Smooth muscle cell of the brain vasculature (primary cell): ENCODE measurements around the gene PITPNC1.
"Not testable (repeated sequence)": the region's sequence is repeated elsewhere in the genome, so short reads cannot be mapped to it uniquely, and the experiment has no call there.

ENCODE experiments used
- DNase-seq: peaks from one replicate; pipeline ENCODE4 v3.0.0-alpha.2; 2012; ENCODE audit warnings: low read depth, low spot score

Gene PITPNC1

GRCh38 chr17:67376737-67377487 lies at the start of gene PITPNC1:
TSS of gene PITPNC1 (plus strand) at chr17:67377281.
- DNase-seq = no peak

DNA sequence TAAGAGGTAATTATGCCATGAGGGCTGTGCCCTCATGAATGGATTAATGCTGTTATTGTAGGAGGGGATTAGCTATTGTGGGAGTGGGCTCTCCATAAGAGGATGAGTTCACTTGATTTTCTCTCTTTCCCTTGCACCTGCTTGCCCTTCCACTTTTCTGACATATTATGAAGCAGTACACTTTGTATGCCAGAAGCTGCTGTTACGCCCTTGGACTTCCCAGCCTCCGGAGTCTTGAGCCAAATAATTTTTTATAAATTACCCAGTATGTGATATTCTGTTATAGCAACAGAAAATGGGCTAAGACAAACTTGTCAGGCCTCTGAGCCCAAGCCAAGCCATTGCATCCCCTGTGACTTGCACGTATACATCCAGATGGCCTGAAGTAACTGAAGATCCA lies 49.1 kb upstream of the PITPNC1 start:
- DNase-seq = no peak

- DNase-seq = not testable (repeated sequence)
These were observed 45.5 kb upstream of the PITPNC1 start for GRCh38 chr17:67331381-67332161.

DNA sequence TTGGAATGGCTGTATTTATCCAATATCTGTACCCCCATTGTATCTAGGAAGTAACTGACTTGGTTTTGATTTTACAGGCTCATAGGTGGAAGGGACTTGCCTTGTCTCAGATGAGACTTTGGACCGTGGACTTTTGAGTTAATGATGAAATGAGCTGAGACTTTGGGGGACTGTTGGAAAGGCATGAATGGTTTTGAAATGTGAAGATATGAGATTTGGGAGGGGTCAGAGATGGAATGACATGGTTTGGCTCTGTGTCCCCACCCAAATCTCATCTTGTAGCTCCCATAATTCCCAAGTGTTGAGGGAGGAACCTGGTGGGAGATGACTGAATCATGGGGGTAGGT lies 44.9 kb upstream of the PITPNC1 start:
- DNase-seq = not testable (repeated sequence)

DNA sequence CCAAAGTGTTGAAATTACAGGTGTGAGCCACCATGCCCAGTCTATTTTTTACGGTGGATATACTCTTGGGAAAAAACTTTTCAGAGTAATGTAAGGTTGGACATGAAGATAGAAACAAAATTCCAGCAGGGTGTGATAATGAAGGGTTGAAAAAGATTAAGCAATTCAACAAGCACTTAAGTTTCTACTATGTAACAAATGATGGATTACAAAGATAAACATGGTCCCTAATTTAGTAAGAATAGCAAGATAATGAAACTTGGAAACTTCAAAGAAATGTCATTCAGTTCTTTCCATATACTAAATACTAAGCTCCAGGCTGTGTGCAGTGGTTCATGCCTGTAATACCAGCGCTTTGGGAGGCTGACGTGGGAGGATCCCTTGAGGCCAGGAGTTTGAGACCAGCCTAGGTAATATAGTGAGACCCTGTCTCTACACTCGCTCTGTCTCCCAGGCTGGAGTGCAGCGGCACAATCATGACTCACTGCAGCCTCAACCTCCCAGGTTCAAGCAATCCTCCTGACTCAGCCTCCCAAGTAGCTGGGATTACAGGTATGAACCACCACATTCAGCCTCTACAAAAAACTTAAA lies 41.7 kb upstream of the PITPNC1 start:
- DNase-seq = no peak

GRCh38 chr17:67336859-67337258 lies 40.2 kb upstream of the PITPNC1 start:
- no peak for DNase-seq

DNA sequence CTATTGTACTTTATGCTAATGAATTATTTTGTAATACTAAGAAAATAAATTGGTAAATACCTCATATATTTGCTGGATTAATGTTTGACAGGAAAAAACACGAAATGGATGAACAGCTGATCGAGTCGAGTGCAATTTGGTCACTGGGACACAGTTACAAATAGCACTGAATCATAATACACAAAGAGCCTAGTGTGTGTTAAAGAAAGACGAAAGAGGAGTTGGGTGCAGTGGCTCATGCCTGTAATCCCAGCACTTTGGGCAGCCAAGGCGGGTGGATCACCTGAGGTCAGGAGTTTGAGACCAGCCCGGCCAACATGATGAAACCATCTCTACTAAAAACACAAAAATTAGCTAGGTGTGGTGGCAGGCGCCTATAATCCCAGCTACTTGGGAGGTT lies 38.7 kb upstream of the PITPNC1 start:
- not testable (repeated sequence) for DNase-seq

GRCh38 chr17:67343237-67343636 lies 33.8 kb upstream of the PITPNC1 start:
- no peak for DNase-seq

- no peak for DNase-seq
These were observed 29.3 kb upstream of the PITPNC1 start for GRCh38 chr17:67347826-67348225.

DNA sequence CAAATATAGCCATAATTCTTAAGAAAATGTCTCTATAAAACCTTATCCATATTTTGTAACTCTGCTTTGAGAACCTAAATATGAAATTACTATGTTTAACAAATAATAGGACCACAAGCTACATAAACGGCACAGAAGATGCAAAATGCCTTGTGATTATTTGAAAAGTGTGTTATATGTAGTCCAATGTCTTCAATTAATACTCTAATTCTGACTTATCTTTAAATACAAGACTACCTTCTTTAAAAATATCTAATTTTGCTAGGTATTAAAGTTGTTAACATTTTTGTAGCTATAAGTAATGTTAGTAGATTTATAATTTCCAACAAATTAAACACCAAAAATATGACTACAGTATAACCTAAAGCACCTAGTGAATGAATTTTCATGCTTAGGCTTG lies 27.7 kb upstream of the PITPNC1 start:
- no peak for DNase-seq

- no peak for DNase-seq
These were observed 23.9 kb upstream of the PITPNC1 start for GRCh38 chr17:67353161-67353560.

GRCh38 chr17:67353929-67354574 lies 23.0 kb upstream of the PITPNC1 start:
- no peak for DNase-seq

- no peak for DNase-seq
These were observed 18.5 kb upstream of the PITPNC1 start for GRCh38 chr17:67358612-67359011.

DNA sequence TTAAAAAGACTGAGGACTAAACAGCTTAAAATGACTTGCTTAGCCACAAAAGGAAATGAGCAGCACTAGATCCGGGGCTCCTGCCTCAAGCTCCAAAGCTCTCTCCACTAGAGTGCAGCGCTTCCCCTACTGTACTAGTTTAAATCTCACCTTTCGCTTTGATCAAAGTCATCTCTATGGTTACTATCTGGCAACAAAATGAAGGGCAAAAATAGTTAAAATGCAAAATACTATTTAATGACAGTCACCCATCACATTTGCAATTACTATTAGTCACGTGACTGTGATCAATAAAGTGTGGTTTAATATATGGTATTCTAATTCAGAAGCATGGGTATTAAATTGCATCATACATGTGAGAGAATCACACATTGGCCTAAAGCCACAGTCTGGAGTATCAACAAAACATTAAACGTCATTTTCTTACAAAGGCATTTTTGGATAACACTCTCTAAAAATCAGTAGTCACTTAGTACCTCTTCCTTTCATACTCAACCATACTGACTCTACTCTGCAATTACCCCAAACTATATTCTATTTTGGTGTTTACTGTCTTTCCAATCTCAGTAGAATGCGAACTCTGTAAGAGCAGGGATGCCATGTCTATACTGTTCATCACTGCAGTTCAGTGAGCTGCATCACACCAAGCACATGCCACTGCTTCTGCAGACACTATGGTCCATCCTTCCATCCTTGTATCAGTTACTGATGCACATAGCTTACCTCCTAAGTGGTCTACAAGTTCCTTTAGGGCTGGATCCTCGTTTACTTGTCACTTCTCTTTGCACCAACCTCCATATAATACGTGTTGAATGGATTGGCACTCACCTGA lies 16.9 kb upstream of the PITPNC1 start:
- no peak for DNase-seq

DNA sequence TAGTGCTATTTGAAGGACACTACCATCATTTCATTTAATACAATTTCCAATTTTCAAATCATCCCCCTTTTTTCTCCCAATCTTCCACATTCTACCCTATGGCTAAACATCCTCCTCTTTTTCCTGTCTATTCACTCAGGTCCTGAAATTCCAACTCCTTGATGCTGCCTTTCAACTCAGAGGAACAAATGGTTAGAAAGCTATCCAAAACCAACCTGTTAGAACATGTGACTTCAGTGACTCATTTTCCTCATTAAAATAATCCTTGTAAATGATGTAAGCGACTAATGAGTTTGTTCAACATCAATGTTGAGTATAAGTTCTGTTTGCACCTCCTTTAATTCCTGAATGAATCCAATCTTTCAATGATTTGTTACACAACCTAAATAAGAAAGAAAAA lies 16.2 kb upstream of the PITPNC1 start:
- DNase-seq = no peak

GRCh38 chr17:67362173-67362572 lies 14.9 kb upstream of the PITPNC1 start:
- no peak for DNase-seq

- no peak for DNase-seq
These were observed 12.0 kb upstream of the PITPNC1 start for GRCh38 chr17:67364847-67365737.

DNA sequence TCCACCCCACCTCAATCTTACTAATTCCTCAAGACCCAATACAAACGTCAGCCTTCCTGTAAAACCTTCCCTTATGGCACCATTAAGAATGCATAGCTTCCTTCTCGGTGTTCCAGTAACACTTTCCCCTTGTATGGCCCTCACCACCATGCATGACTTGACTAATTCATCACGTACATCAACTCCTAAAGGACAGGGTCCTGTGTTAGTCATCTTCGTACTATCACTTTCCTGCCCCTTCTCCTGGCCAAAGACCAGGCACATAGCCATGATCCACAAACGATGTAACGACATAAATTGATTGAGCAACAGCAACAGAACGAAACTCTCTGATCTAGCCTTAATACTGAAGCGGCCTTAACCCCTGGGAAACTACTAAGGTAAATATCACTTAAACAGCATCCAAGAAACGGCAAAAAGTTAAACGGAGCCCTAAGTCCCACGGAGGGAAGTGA lies 11.3 kb upstream of the PITPNC1 start:
- DNase-seq = no peak

DNA sequence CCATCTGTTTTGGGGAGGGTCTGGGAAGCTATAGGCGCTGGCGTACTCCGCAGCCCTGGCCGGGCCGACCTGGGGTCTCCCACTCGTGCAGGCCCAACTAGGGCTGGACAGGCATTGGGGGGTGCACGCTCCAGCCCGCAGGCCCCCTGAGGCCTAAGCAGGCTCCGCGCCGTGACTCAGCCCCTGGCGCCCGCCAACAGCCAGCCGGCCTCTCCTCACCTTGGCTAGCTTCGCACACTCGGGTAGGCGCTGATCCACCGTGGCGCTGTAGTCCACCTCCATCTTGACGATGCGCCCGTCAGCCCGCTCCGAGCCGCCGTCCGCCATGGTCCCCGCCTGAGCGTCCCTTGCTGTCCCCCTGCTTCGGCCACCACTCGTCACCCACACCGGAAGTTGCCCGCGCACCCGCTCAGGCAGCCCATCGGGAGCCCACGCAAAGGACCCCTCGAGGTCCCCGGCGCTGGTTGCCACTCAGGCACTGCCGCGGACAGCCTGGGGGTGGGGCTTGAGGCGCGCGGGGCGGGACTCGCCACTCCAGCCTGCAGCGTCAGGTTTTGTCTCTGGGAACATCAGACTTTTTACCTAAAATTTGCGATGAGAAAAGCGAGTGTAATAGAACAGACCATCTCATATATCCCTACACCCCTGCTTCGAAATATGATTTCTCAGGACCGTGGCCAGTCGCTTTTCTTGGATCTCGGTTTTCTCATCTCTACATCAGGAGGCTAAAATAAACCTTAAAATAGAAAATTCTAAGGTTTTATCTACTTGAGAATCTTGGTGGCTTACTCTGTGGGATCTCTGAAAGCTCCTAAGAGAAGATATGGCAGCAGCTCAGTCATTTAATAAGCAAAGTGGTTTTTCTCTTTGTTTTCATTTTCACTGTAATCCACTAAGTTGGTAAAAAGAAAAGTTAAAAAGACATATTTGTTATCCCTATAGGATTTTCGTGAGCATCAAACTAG lies 10.6 kb upstream of the PITPNC1 start, which contains the start of gene PSMD12:
PSMD12 (minus strand) TSS at position 385 of the 965 bp plus-strand sequence; CDS start at position 327, 58 bp downstream.
- no peak for DNase-seq
